Measurements from ENCODE around the gene TNFAIP8. TPM values are rescaled to one million over a fixed set of nuclear protein-coding genes. Genes with fewer than 3 reads are reported as not detected.

Gene TNFAIP8
- total and polyA plus RNA-seq, 7 experiments from 2014 or later = 102 to 285 (median 156) TPM

DNA sequence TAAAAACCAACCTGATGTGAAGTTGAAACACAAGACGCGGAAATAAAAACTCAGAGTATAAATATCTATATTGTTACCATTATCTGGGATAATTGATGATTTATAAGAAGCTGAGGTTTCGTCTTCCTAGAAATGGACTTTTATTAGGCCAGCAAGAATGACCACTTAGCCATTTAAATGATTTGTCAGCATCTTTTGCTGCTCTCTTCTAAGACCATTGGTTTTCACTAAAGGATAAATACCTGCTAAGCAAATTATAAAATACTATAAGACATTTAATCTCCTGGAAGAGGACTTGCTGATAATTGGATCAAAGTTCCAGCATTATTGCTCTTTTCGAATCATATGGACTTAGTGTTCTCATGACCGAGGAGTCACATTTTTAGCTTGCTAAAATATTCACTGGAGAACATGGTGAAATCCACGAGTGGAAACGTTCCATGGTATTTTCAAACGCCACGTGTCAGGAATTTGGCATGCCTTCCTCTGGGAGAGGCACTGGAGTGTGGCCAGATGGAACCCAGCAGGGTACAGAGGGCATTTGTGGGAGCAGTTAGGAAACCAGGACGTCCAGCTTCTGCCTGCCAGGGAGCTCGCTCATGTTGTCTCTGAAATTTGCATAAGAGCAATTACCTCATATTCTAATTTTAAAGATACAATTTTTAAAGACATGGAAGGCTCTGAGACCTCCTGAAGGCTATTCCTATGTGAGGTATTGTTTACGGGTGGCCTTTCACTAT lies 43.1 kb downstream of the TNFAIP8 start:
- CTCF ChIA-PET = interaction anchor here (1.1 kb wide), 1 partner anchor 84 kb away, joined by 3 read pairs; no protein-coding TSS in a partner anchor
- Histone ChIP-seq H3K9me3 (ENCODE audit: control insufficient read depth in 2 of 3, low read length in 3 of 3) (no peaks in the 10 kb centered on the region), H3K27ac (ENCODE audit: low read depth, low read length) (no peak overlapping the region), H3K36me3 (ENCODE audit: control insufficient read depth in 2 of 3, insufficient read depth in 3 of 3, low read length in 3 of 3) (peaks cover 0 to 9% (median 0%) of the 10 kb centered on the region in 3 experiments), H3K4me3 (ENCODE audit: low read length) (no peak overlapping the region), H3K4me1 (ENCODE audit: control insufficient read depth in 2 of 2, insufficient read depth in 2 of 2, low read length in 2 of 2) (no peaks in the 10 kb centered on the region), H3K27me3 (ENCODE audit: control insufficient read depth in 2 of 2, insufficient read depth in 2 of 2, low read length in 2 of 2) (no peaks in the 10 kb centered on the region)
- POLR2A ChIA-PET = interaction anchor here (0.6 kb wide), 1 partner anchor 83 kb away, joined by 4 read pairs; no protein-coding TSS in a partner anchor
- H3K4me1 Mint-ChIP-seq = peaks cover 22 to 45% (median 42%) of the 10 kb centered on the region in 7 donors
- peak overlapping the region in 5 of 9 donors; percentile 33 to 82 (median 58) for H3K27ac Mint-ChIP-seq
- no peaks in the 10 kb centered on the region for H3K27me3 Mint-ChIP-seq
- intact Hi-C loops (cut with micrococcal nuclease) = loop anchor here (5.0 kb wide), 3 partner anchors 82 to 327 kb away; partner anchors contain the start of gene DMXL1 (in 1 of the 2)
- peaks cover 0 to 25% (median 12%) of the 10 kb centered on the region in 5 donors for H3K36me3 Mint-ChIP-seq
- no peak for DNase-seq
- H3K4me3 Mint-ChIP-seq = no peak overlapping the region
- ATAC-seq = no peak
- no peaks in the 10 kb centered on the region for H3K9me3 Mint-ChIP-seq

DNA sequence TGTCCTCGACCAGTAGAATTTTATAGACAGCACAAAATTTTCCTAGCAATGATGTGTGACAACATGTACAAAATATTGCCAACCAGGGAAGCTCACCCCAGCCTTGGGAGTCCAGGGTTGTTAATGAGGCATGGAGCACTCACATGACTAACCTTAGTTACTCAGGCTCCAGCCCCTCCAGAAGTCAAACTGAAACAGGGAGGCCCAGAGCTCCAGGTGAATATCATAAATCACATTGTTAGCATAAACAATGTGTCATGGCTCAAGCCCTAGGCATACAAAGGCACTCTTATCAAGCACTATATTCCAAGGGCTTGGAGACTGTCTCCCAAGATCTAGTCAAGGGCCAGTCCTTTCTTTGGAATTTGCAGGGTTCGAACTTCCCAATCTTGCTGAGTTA lies 44.4 kb downstream of the TNFAIP8 start:
- Mint-ChIP-seq H3K27ac (peak overlapping the region in 7 of 9 donors; percentile 9 to 78 (median 38)), H3K9me3 (no peaks in the 10 kb centered on the region), H3K36me3 (peaks cover 0 to 16% (median 2%) of the 10 kb centered on the region in 5 donors), H3K4me3 (no peak overlapping the region), H3K4me1 (peaks cover 20 to 38% (median 32%) of the 10 kb centered on the region in 7 donors), H3K27me3 (no peaks in the 10 kb centered on the region)
- Histone ChIP-seq H3K4me1 (ENCODE audit: control insufficient read depth in 2 of 2, insufficient read depth in 2 of 2, low read length in 2 of 2) (no peaks in the 10 kb centered on the region), H3K36me3 (ENCODE audit: control insufficient read depth in 2 of 3, insufficient read depth in 3 of 3, low read length in 3 of 3) (peaks cover 0 to 1% (median 0%) of the 10 kb centered on the region in 3 experiments), H3K27ac (ENCODE audit: low read depth, low read length) (no peak overlapping the region), H3K27me3 (ENCODE audit: control insufficient read depth in 2 of 2, insufficient read depth in 2 of 2, low read length in 2 of 2) (no peaks in the 10 kb centered on the region), H3K4me3 (ENCODE audit: low read length) (no peak overlapping the region), H3K9me3 (ENCODE audit: control insufficient read depth in 2 of 3, low read length in 3 of 3) (no peaks in the 10 kb centered on the region)
- CTCF ChIA-PET = interaction anchor here (0.6 to 1.5 kb wide), 2 partner anchors 15 to 62 kb away, joined by 3 read pairs; no protein-coding TSS in a partner anchor
- no peak for ATAC-seq
- DNase-seq = no peak
- POLR2A ChIA-PET = interaction anchor here (0.9 to 2.1 kb wide), 4 partner anchors 11 to 90 kb away, joined by 3 to 6 read pairs (median 4); no protein-coding TSS in a partner anchor
- intact Hi-C loops (cut with micrococcal nuclease) = no loop called here

DNA sequence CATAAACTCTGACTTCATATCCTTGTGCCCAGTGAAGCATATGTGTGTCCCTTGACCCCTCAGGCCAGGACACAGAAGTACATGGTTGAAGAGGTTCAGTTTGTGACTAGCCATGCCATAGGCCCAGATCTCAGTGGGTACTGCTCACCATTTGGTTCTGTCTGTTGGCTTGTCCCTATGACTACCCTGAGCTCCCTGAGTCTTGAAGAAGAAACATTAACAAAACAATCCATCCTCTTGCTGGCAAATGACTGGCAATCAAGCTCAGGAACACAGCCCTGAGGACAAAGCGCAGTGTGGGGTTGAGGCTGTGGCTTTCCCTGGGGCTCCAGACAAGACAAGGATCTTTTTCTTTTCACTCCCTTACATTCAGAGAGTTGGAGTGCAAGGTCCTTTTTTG lies 46.3 kb downstream of the TNFAIP8 start:
- peaks cover 0 to 7% (median 0%) of the 10 kb centered on the region in 5 donors for H3K36me3 Mint-ChIP-seq
- H3K4me3 ChIP-seq (ENCODE audit: low read length) = no peak overlapping the region
- H3K27ac Mint-ChIP-seq = peak overlapping the region in 2 of 9 donors; percentile 36
- H3K27me3 Mint-ChIP-seq = no peaks in the 10 kb centered on the region
- no peaks in the 10 kb centered on the region for H3K9me3 Mint-ChIP-seq
- no peaks in the 10 kb centered on the region for H3K9me3 ChIP-seq (ENCODE audit: control insufficient read depth in 2 of 3, low read length in 3 of 3)
- no peak for DNase-seq
- intact Hi-C loops (cut with micrococcal nuclease) = no loop called here
- no peaks in the 10 kb centered on the region for H3K36me3 ChIP-seq (ENCODE audit: control insufficient read depth in 2 of 3, insufficient read depth in 3 of 3, low read length in 3 of 3)
- no peak overlapping the region for H3K4me3 Mint-ChIP-seq
- no peaks in the 10 kb centered on the region for H3K4me1 ChIP-seq (ENCODE audit: control insufficient read depth in 2 of 2, insufficient read depth in 2 of 2, low read length in 2 of 2)
- CTCF ChIA-PET = interaction anchor here (0.6 to 1.1 kb wide), 3 partner anchors 10 to 191 kb away, joined by 3 to 8 read pairs (median 5); no protein-coding TSS in a partner anchor
- peaks cover 5 to 30% (median 18%) of the 10 kb centered on the region in 7 donors for H3K4me1 Mint-ChIP-seq
- no peak overlapping the region for H3K27ac ChIP-seq (ENCODE audit: low read depth, low read length)
- POLR2A ChIA-PET = interaction anchor here (0.6 to 2.1 kb wide), 4 partner anchors 10 to 134 kb away, joined by 3 to 6 read pairs (median 4); no protein-coding TSS in a partner anchor
- no peaks in the 10 kb centered on the region for H3K27me3 ChIP-seq (ENCODE audit: control insufficient read depth in 2 of 2, insufficient read depth in 2 of 2, low read length in 2 of 2)
- no peak for ATAC-seq

DNA sequence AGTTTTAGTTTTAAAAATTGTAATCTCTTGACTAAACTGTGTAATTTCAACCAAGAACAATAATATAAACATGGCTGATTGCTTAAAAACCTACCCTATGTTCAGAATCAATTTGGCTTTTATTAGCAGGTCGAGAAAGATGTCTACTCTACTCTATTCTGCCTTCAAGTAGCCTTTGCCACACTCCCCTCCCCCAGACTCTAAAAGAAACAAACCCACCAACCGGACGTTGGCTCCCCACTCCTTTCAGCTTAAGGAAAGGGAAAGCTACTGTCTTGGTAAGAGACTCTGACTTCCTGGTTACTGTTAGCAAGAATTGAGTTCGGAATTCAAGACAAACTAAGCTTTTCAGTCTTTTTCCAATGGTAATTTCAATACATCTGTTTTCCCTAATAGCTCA lies 46.7 kb downstream of the TNFAIP8 start:
- Mint-ChIP-seq H3K4me1 (peaks cover 5 to 27% (median 13%) of the 10 kb centered on the region in 7 donors), H3K4me3 (no peak overlapping the region), H3K9me3 (no peaks in the 10 kb centered on the region), H3K27ac (peak overlapping the region in 1 of 9 donors; percentile 43), H3K36me3 (peaks cover 0 to 4% (median 0%) of the 10 kb centered on the region in 5 donors), H3K27me3 (no peaks in the 10 kb centered on the region)
- intact Hi-C loops (cut with micrococcal nuclease) = no loop called here
- POLR2A ChIA-PET = interaction anchor here (0.9 to 2.1 kb wide), 3 partner anchors 10 to 62 kb away, joined by 3 to 6 read pairs (median 4); no protein-coding TSS in a partner anchor
- Histone ChIP-seq H3K27ac (ENCODE audit: low read depth, low read length) (no peak overlapping the region), H3K27me3 (ENCODE audit: control insufficient read depth in 2 of 2, insufficient read depth in 2 of 2, low read length in 2 of 2) (no peaks in the 10 kb centered on the region), H3K4me1 (ENCODE audit: control insufficient read depth in 2 of 2, insufficient read depth in 2 of 2, low read length in 2 of 2) (no peaks in the 10 kb centered on the region), H3K4me3 (ENCODE audit: low read length) (no peak overlapping the region), H3K36me3 (ENCODE audit: control insufficient read depth in 2 of 3, insufficient read depth in 3 of 3, low read length in 3 of 3) (no peaks in the 10 kb centered on the region), H3K9me3 (ENCODE audit: control insufficient read depth in 2 of 3, low read length in 3 of 3) (no peaks in the 10 kb centered on the region)
- no peak for DNase-seq
- CTCF ChIA-PET = interaction anchor here (0.6 to 1.1 kb wide), 3 partner anchors 9 to 191 kb away, joined by 3 to 8 read pairs (median 5); no protein-coding TSS in a partner anchor
- ATAC-seq = no peak

DNA sequence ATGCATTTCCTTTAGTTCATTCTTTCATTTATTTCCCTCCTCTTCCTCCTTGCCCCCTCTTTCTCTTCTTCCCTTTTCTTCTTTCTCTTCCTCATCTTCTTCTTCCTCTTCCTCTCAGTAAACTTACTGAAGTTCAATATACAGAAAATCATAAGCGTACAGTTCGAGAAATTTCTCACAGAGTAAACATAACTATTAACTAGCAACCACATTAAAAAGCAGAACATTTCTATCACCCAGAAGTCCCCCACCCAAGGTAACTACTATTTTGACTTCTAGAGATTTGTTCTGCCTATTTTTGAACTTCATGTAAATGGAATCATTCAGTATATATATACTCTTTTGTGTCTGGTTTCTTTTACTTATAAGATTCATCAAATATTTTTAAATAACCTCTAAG lies 48.2 kb downstream of the TNFAIP8 start:
- Histone ChIP-seq H3K4me3 (ENCODE audit: low read length) (no peak overlapping the region), H3K4me1 (ENCODE audit: control insufficient read depth in 2 of 2, insufficient read depth in 2 of 2, low read length in 2 of 2) (no peaks in the 10 kb centered on the region), H3K36me3 (ENCODE audit: control insufficient read depth in 2 of 3, insufficient read depth in 3 of 3, low read length in 3 of 3) (no peaks in the 10 kb centered on the region), H3K27me3 (ENCODE audit: control insufficient read depth in 2 of 2, insufficient read depth in 2 of 2, low read length in 2 of 2) (no peaks in the 10 kb centered on the region), H3K27ac (ENCODE audit: low read depth, low read length) (no peak overlapping the region), H3K9me3 (ENCODE audit: control insufficient read depth in 2 of 3, low read length in 3 of 3) (no peaks in the 10 kb centered on the region)
- no peaks in the 10 kb centered on the region for H3K9me3 Mint-ChIP-seq
- ChIA-PET POLR2A (no interaction called here), CTCF (no interaction called here)
- peaks cover 4 to 19% (median 7%) of the 10 kb centered on the region in 7 donors for H3K4me1 Mint-ChIP-seq
- DNase-seq (no peak), ATAC-seq (no peak)
- peak overlapping the region in 4 of 9 donors; percentile 5 to 21 (median 11) for H3K27ac Mint-ChIP-seq
- H3K27me3 Mint-ChIP-seq = no peaks in the 10 kb centered on the region
- intact Hi-C loops (cut with micrococcal nuclease) = no loop called here
- no peak overlapping the region for H3K4me3 Mint-ChIP-seq
- peaks cover 0 to 1% (median 0%) of the 10 kb centered on the region in 5 donors for H3K36me3 Mint-ChIP-seq

DNA sequence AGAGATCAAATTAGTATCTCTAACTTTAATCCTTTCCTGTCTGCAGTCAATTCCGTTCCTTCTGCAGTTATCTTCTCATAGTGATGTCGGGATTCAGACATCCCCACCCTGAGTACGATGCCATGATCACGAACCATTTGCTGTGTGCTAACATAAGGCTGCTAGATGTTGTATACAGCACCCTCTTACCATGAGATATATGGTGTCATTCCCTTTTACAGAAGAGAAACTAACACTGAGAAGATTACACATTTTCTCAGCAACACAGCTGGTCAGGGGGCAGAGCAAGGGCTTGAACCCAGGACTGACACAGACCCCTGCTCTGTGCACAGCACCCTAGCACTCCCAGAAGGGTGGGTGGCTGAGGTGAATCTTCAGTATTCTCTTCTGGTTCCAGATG lies 49.6 kb downstream of the TNFAIP8 start:
- no peak overlapping the region for H3K4me3 ChIP-seq (ENCODE audit: low read length)
- Mint-ChIP-seq H3K36me3 (peaks cover 0 to 1% (median 0%) of the 10 kb centered on the region in 5 donors), H3K9me3 (no peaks in the 10 kb centered on the region), H3K4me3 (no peak overlapping the region), H3K27me3 (no peaks in the 10 kb centered on the region), H3K27ac (peak overlapping the region in 1 of 9 donors; percentile 8), H3K4me1 (peaks cover 0 to 17% (median 6%) of the 10 kb centered on the region in 7 donors)
- intact Hi-C loops (cut with micrococcal nuclease) = no loop called here
- DNase-seq (no peak), ATAC-seq (peak; percentile 26)
- no peaks in the 10 kb centered on the region for H3K9me3 ChIP-seq (ENCODE audit: control insufficient read depth in 2 of 3, low read length in 3 of 3)
- POLR2A ChIA-PET = interaction anchor here (0.6 to 0.8 kb wide), 3 partner anchors 41 to 330 kb away, joined by 3 read pairs; no protein-coding TSS in a partner anchor
- H3K36me3 ChIP-seq (ENCODE audit: control insufficient read depth in 2 of 3, insufficient read depth in 3 of 3, low read length in 3 of 3) = no peaks in the 10 kb centered on the region
- CTCF ChIA-PET = interaction anchor here (0.7 to 1.2 kb wide), 3 partner anchors 9 to 29 kb away, joined by 3 read pairs; no protein-coding TSS in a partner anchor
- H3K27me3 ChIP-seq (ENCODE audit: control insufficient read depth in 2 of 2, insufficient read depth in 2 of 2, low read length in 2 of 2) = no peaks in the 10 kb centered on the region
- no peaks in the 10 kb centered on the region for H3K4me1 ChIP-seq (ENCODE audit: control insufficient read depth in 2 of 2, insufficient read depth in 2 of 2, low read length in 2 of 2)
- H3K27ac ChIP-seq (ENCODE audit: low read depth, low read length) = no peak overlapping the region

Data from naive thymus-derived CD4-positive, alpha-beta T cell (primary cell).